ENCODE results near the gene AMY1B.
"Not testable (repeated sequence)": the region's sequence is repeated elsewhere in the genome, so short reads cannot be mapped to it uniquely, and the experiment has no call there.

The AMY1B gene

DNA sequence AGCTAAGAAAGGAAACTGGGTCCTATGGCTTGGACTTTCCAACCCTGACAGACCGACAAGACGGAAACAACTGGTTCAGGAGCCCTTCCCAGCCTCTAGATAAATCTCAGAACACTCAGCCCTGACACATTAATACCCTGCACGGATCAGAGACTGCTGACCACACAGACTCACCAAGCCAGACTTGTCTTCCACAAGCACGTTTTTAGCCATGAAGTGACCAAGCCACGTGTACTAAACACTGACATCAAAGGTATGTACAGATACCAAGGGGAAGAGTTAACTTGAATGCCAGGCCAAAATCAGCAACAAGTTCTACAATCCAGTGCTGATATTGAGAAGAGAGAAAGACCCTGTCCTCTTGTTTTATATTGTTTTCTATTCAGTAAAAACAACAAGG lies at the start of gene AMY1B:
AMY1B (minus strand) TSS at position 101 of the 400 bp plus-strand sequence. CDS start 571 bp downstream, outside the sequence.
- DNase-seq (ENCODE audit: low read depth): not testable (repeated sequence)

DNA sequence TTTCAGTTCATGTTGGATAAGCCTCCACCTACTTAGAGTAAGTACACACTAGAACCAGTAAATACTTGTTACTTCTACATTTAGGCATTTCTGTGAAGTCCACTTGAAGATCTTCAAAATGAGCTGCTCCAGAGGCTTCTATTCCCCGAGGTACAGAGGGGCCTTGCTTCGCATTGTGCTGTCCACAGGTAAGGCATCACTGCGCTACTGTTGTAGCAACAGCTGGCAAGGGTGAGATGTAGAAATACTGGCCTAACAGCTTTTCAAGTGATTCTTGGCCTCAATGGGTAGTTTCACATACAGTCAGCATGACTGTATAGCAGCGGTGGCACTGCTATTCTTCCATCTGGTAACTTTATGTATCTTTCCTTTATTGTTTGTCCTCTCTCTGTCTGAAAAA lies 49.0 kb upstream of the AMY1B start:
- DNase-seq (ENCODE audit: low read depth); H3K4me3 ChIP-seq (ENCODE audit: control insufficient read depth, low read depth, low read length): not testable (repeated sequence)

More for the DNA sequence above, at the start of gene AMY1B:
- not testable (repeated sequence) for H3K4me3 ChIP-seq (ENCODE audit: control insufficient read depth, low read depth, low read length)

DNA sequence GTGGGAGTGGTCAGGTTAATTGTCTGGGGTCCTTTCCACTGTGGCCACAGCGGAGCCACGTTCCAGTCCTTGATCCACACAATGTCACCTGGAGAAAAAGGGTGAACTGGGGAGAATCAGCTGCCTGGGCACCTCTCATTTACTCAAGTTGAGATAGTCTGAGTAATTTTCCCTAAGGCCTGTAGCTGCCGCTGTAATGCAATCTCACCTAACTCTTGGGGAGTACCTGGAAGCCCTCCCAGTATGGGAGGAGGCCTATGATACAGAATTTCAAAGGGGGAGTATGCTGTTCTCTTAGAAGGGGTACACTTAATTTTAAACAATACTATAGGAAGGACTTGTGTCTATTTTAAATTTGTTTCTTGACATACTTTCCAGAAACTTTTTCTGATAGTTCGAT lies 48.4 kb upstream of the AMY1B start:
- not testable (repeated sequence) for DNase-seq (ENCODE audit: low read depth); H3K4me3 ChIP-seq (ENCODE audit: control insufficient read depth, low read depth, low read length)

DNA sequence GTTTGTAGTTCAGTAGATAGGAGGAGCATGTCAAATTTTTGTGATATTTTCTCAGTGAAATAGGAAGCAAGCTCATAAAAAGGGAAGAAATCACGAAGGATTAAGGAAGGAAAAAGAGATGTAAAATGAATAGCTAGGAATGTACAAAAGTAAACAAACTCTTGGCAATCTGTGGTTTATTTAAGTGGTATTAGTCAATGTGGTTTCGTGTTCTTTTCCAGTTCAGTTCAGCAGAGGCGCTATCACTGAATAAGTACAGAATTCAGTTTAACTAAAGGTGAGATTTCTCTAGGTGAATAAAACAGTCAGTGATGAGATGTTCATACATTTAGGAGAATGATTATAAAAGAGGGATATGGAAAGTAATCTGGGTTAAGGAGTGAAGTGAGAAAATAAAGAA lies 42.0 kb upstream of the AMY1B start:
- DNase-seq (ENCODE audit: low read depth); H3K4me3 ChIP-seq (ENCODE audit: control insufficient read depth, low read depth, low read length): not testable (repeated sequence)

DNA sequence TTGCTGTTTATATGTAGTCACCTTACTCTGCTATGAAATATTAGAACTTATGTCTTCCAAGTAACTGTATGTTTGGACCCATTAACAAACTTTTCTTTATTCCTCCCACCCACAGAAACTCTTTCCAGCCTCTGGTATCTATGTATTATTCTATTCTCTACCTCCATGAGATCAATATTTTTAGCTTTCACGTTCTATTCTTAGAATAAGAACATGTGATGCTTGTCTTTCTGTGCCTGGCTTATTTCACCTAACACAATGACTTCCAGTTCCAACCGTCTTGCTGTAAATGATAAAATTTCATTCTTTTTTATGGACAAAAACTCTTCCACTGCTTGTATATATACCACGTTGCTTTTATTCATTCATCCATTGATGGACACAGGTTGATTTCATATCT lies 39.3 kb upstream of the AMY1B start:
- not testable (repeated sequence) for H3K4me3 ChIP-seq (ENCODE audit: control insufficient read depth, low read depth, low read length); DNase-seq (ENCODE audit: low read depth)

DNA sequence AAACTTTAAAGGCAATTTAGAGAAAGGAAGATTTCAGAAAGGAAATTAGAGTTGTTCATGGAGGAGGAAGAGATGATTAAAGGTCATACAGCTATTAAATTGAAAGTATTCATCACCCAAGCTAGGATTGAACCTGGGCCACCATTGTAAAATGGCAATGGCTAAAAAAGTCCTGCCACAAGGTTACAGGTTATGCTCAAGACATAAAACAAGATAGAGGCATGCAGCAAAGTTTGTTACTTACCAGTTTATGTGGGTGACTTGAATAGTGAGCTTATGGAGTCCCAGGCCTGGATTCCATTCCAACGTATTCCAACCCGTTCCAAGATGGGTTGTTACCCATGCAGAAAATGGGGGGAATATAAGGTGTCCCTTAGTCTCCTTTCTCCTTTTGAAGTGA lies 25.5 kb upstream of the AMY1B start:
- not testable (repeated sequence) for H3K4me3 ChIP-seq (ENCODE audit: control insufficient read depth, low read depth, low read length)

DNA sequence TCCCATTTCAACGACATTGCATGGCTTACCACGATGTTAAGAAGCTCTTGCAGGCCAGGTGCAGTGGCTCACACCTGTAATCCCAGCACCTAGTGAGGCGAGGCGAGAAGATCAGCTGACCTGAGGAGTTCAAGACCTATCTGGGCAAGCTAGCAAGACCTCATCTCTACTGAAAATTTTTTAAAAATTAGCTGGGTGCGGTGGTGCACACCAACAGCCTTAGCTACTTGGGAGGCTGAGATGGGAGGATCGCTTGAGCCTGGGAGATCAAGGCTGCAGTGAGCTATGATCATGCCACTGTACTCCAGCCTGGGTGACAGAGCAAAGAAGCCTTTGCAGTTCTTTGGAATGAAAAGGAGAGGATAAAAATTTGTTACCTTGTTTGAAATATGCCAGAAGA lies 21.4 kb upstream of the AMY1B start:
- not testable (repeated sequence) for H3K4me3 ChIP-seq (ENCODE audit: control insufficient read depth, low read depth, low read length); DNase-seq (ENCODE audit: low read depth)

More for the DNA sequence above, 25.5 kb upstream of the AMY1B start:
- DNase-seq (ENCODE audit: low read depth): not testable (repeated sequence)

DNA sequence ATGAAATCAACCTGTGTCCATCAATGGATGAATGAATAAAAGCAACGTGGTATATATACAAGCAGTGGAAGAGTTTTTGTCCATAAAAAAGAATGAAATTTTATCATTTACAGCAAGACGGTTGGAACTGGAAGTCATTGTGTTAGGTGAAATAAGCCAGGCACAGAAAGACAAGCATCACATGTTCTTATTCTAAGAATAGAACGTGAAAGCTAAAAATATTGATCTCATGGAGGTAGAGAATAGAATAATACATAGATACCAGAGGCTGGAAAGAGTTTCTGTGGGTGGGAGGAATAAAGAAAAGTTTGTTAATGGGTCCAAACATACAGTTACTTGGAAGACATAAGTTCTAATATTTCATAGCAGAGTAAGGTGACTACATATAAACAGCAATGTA lies 14.4 kb upstream of the AMY1B start:
- not testable (repeated sequence) for DNase-seq (ENCODE audit: low read depth); H3K4me3 ChIP-seq (ENCODE audit: control insufficient read depth, low read depth, low read length)

DNA sequence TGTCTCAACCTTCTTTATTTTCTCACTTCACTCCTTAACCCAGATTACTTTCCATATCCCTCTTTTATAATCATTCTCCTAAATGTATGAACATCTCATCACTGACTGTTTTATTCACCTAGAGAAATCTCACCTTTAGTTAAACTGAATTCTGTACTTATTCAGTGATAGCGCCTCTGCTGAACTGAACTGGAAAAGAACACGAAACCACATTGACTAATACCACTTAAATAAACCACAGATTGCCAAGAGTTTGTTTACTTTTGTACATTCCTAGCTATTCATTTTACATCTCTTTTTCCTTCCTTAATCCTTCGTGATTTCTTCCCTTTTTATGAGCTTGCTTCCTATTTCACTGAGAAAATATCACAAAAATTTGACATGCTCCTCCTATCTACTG lies 11.7 kb upstream of the AMY1B start:
- H3K4me3 ChIP-seq (ENCODE audit: control insufficient read depth, low read depth, low read length); DNase-seq (ENCODE audit: low read depth): not testable (repeated sequence)

DNA sequence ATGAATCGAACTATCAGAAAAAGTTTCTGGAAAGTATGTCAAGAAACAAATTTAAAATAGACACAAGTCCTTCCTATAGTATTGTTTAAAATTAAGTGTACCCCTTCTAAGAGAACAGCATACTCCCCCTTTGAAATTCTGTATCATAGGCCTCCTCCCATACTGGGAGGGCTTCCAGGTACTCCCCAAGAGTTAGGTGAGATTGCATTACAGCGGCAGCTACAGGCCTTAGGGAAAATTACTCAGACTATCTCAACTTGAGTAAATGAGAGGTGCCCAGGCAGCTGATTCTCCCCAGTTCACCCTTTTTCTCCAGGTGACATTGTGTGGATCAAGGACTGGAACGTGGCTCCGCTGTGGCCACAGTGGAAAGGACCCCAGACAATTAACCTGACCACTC lies 5.2 kb upstream of the AMY1B start:
- DNase-seq (ENCODE audit: low read depth); H3K4me3 ChIP-seq (ENCODE audit: control insufficient read depth, low read depth, low read length): not testable (repeated sequence)

DNA sequence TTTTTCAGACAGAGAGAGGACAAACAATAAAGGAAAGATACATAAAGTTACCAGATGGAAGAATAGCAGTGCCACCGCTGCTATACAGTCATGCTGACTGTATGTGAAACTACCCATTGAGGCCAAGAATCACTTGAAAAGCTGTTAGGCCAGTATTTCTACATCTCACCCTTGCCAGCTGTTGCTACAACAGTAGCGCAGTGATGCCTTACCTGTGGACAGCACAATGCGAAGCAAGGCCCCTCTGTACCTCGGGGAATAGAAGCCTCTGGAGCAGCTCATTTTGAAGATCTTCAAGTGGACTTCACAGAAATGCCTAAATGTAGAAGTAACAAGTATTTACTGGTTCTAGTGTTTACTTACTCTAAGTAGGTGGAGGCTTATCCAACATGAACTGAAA lies 4.7 kb upstream of the AMY1B start:
- H3K4me3 ChIP-seq (ENCODE audit: control insufficient read depth, low read depth, low read length); DNase-seq (ENCODE audit: low read depth): not testable (repeated sequence)

DNA sequence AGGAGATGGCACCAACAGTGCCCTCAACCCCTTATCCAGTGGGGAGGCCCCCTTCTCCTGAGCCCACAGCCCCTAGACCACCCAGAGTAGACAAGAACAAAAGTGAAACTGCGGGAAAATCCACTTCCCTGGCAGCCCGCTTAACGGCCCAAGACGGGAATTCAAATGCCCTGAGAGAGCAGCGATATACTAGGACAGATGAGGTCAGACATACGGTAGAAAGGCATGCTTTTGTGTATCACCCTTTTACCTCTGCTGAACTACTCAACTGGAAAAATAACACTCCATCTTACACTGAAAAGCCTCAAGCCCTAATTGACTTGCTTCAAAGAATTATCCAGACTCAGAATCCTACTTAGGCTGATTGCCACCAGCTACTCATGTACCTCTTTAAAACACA lies 1.4 kb upstream of the AMY1B start:
- not testable (repeated sequence) for H3K4me3 ChIP-seq (ENCODE audit: control insufficient read depth, low read depth, low read length); DNase-seq (ENCODE audit: low read depth)

DNA sequence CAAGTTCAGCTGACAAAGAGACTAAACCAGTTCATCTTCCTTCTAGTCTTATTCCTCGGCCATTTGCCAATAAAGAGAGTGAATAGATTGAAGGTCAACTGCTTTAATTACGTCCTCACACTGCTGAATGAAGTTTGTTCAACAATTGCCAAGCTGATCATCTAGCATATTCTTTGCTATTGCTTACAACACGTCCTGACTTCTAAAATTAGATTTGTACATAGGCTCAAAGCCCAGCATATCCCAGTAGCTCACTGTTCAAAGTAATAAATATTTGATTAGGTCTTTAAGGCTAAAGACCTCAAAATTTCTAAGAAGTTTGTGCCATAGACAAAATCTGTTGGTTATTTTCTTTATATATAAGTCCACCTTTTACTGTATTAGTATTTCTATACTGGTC lies 19.7 kb downstream of the AMY1B start:
- DNase-seq (ENCODE audit: low read depth); H3K4me3 ChIP-seq (ENCODE audit: control insufficient read depth, low read depth, low read length): not testable (repeated sequence)

DNA sequence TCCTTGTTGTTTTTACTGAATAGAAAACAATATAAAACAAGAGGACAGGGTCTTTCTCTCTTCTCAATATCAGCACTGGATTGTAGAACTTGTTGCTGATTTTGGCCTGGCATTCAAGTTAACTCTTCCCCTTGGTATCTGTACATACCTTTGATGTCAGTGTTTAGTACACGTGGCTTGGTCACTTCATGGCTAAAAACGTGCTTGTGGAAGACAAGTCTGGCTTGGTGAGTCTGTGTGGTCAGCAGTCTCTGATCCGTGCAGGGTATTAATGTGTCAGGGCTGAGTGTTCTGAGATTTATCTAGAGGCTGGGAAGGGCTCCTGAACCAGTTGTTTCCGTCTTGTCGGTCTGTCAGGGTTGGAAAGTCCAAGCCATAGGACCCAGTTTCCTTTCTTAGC lies 40.5 kb downstream of the AMY1B start, which contains the start of gene AMY1A:
AMY1A (plus strand) TSS at position 301 of the 400 bp plus-strand sequence. CDS start 571 bp downstream, outside the sequence.
- not testable (repeated sequence) for DNase-seq (ENCODE audit: low read depth); H3K4me3 ChIP-seq (ENCODE audit: control insufficient read depth, low read depth, low read length)

DNA sequence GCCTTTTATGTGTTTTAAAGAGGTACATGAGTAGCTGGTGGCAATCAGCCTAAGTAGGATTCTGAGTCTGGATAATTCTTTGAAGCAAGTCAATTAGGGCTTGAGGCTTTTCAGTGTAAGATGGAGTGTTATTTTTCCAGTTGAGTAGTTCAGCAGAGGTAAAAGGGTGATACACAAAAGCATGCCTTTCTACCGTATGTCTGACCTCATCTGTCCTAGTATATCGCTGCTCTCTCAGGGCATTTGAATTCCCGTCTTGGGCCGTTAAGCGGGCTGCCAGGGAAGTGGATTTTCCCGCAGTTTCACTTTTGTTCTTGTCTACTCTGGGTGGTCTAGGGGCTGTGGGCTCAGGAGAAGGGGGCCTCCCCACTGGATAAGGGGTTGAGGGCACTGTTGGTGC lies 41.9 kb downstream of the AMY1B start:
- H3K4me3 ChIP-seq (ENCODE audit: control insufficient read depth, low read depth, low read length); DNase-seq (ENCODE audit: low read depth): not testable (repeated sequence)

DNA sequence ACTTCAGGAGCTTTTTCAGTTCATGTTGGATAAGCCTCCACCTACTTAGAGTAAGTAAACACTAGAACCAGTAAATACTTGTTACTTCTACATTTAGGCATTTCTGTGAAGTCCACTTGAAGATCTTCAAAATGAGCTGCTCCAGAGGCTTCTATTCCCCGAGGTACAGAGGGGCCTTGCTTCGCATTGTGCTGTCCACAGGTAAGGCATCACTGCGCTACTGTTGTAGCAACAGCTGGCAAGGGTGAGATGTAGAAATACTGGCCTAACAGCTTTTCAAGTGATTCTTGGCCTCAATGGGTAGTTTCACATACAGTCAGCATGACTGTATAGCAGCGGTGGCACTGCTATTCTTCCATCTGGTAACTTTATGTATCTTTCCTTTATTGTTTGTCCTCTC lies 45.1 kb downstream of the AMY1B start:
- not testable (repeated sequence) for H3K4me3 ChIP-seq (ENCODE audit: control insufficient read depth, low read depth, low read length); DNase-seq (ENCODE audit: low read depth)

DNA sequence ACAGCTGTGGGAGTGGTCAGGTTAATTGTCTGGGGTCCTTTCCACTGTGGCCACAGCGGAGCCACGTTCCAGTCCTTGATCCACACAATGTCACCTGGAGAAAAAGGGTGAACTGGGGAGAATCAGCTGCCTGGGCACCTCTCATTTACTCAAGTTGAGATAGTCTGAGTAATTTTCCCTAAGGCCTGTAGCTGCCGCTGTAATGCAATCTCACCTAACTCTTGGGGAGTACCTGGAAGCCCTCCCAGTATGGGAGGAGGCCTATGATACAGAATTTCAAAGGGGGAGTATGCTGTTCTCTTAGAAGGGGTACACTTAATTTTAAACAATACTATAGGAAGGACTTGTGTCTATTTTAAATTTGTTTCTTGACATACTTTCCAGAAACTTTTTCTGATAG lies 45.7 kb downstream of the AMY1B start:
- H3K4me3 ChIP-seq (ENCODE audit: control insufficient read depth, low read depth, low read length); DNase-seq (ENCODE audit: low read depth): not testable (repeated sequence)

DNA sequence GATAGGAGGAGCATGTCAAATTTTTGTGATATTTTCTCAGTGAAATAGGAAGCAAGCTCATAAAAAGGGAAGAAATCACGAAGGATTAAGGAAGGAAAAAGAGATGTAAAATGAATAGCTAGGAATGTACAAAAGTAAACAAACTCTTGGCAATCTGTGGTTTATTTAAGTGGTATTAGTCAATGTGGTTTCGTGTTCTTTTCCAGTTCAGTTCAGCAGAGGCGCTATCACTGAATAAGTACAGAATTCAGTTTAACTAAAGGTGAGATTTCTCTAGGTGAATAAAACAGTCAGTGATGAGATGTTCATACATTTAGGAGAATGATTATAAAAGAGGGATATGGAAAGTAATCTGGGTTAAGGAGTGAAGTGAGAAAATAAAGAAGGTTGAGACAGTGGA lies 52.1 kb downstream of the AMY1B start:
- not testable (repeated sequence) for H3K4me3 ChIP-seq (ENCODE audit: control insufficient read depth, low read depth, low read length); DNase-seq (ENCODE audit: low read depth)

DNA sequence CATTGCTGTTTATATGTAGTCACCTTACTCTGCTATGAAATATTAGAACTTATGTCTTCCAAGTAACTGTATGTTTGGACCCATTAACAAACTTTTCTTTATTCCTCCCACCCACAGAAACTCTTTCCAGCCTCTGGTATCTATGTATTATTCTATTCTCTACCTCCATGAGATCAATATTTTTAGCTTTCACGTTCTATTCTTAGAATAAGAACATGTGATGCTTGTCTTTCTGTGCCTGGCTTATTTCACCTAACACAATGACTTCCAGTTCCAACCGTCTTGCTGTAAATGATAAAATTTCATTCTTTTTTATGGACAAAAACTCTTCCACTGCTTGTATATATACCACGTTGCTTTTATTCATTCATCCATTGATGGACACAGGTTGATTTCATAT lies 54.8 kb downstream of the AMY1B start:
- H3K4me3 ChIP-seq (ENCODE audit: control insufficient read depth, low read depth, low read length); DNase-seq (ENCODE audit: low read depth): not testable (repeated sequence)
